Chondrocyte (in vitro differentiated cells): ENCODE results near the gene MIS18BP1. TPM values are rescaled to one million over a fixed set of nuclear protein-coding genes. Genes with fewer than 3 reads are reported as not detected.

Experiments
- DNase-seq: peaks from one replicate; pipeline ENCODE4 v3.0.0; 2021; ENCODE audit warnings: mixed read lengths, low spot score
- H3K27ac Mint-ChIP-seq: one replicate; pipeline ENCODE4 v1.8.0; 2021; ENCODE audit warnings: mild to moderate bottlenecking, moderate library complexity, mixed read lengths; ENCODE audit not compliant: unreplicated experiment
- H3K27me3 Mint-ChIP-seq: 2 replicates; pipeline ENCODE4 v1.8.0; 2021; ENCODE audit warnings: low read depth, mixed read lengths
- H3K36me3 Mint-ChIP-seq: 2 replicates; pipeline ENCODE4 v1.8.0; 2021; ENCODE audit warnings: low read depth, mixed read lengths
- H3K4me1 Mint-ChIP-seq: 2 replicates; pipeline ENCODE4 v1.8.0; 2021; ENCODE audit warnings: low read depth, mild to moderate bottlenecking, mixed read lengths
- H3K4me3 Mint-ChIP-seq: one replicate; pipeline ENCODE4 v1.8.0; 2021; ENCODE audit warnings: mild to moderate bottlenecking, moderate library complexity, mixed read lengths; ENCODE audit not compliant: unreplicated experiment
- H3K9me3 Mint-ChIP-seq: 2 replicates; pipeline ENCODE4 v1.8.0; 2021; ENCODE audit warnings: low read depth, mixed read lengths
- total RNA-seq: library from RNA; stranded (reverse); gene quantifications from 3 replicates; pipeline ENCODE4 v1.2.1, GENCODE V29; 2021
- TF ChIP-seq, protein P1 (sequence below): fragments of 200-600 bp; sonication (generic); IDR thresholded peaks from 2 replicates; pipeline ENCODE4 v1.5.0; 2021; ENCODE audit warnings: antibody characterized with exemption, mild to moderate bottlenecking, moderate library complexity

The MIS18BP1 gene
- total RNA-seq, 1 donor from 2014 or later: 9.4 TPM

DNA sequence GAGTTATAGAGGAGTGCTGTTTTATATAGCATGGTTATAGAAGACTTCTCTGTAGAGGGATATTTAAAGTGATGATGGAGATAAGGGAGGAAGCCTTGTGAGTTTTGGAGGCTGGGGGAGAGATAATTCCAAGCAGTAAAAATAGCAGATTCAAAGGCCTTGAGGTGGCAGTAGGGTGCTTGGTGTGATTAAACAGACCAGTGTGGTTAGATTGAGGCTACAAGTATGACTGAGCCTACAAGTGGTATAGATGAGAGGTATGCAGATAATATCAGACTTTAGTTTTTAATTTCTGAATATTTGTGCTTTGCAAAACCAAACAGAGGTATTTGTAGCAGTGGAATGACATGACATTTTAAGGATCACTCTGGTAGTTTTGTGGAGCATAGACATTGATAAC is 96.9 kb downstream of the MIS18BP1 start:
- Mint-ChIP-seq H3K36me3 (peaks cover 2% of the 10 kb centered on the region), H3K4me1 (no peaks in the 10 kb centered on the region), H3K4me3 (no peak overlapping the region), H3K9me3 (no peaks in the 10 kb centered on the region), H3K27ac (no peak overlapping the region), H3K27me3 (no peaks in the 10 kb centered on the region)
- TF ChIP-seq, protein P1, sequence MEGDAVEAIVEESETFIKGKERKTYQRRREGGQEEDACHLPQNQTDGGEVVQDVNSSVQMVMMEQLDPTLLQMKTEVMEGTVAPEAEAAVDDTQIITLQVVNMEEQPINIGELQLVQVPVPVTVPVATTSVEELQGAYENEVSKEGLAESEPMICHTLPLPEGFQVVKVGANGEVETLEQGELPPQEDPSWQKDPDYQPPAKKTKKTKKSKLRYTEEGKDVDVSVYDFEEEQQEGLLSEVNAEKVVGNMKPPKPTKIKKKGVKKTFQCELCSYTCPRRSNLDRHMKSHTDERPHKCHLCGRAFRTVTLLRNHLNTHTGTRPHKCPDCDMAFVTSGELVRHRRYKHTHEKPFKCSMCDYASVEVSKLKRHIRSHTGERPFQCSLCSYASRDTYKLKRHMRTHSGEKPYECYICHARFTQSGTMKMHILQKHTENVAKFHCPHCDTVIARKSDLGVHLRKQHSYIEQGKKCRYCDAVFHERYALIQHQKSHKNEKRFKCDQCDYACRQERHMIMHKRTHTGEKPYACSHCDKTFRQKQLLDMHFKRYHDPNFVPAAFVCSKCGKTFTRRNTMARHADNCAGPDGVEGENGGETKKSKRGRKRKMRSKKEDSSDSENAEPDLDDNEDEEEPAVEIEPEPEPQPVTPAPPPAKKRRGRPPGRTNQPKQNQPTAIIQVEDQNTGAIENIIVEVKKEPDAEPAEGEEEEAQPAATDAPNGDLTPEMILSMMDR: no peak
- DNase-seq: no peak

Other genes starting within 250 kb of the MIS18BP1 start
- gene PRPF39, start 169.1 kb downstream of the MIS18BP1 start, total RNA-seq: 34.2 to 40.4 TPM (median 37.1 TPM) in 3 replicates
- gene FKBP3, start 118.7 kb downstream of the MIS18BP1 start, total RNA-seq: 49.1 to 70.1 TPM (median 49.6 TPM) in 3 replicates
- gene FANCM, start 117.3 kb downstream of the MIS18BP1 start, total RNA-seq: 3.2 to 5.8 TPM (median 4.0 TPM) in 3 replicates